GM18499 (cell line): Measurements from ENCODE around the gene PCDH20.
"Not testable (repeated sequence)": the region's sequence is repeated elsewhere in the genome, so short reads cannot be mapped to it uniquely, and the experiment has no call there.

ENCODE experiments used
- ATAC-seq: cut with Tn5 transposase; IDR thresholded peaks from one replicate; pipeline ENCODE4 v1.9.1; 2021; ENCODE audit warnings: moderate number of reproducible peaks; ENCODE audit not compliant: insufficient read depth, unreplicated experiment

PCDH20 gene

GRCh38 chr13:61415749-61416148 lies at the start of gene PCDH20:
Gene PCDH20, minus strand, starts transcription at chr13:61415849. Its CDS starts 691 bp downstream, at chr13:61415158.
- ATAC-seq = no peak

GRCh38 chr13:61463024-61463423 lies 47.4 kb upstream of the PCDH20 start:
- ATAC-seq = no peak

GRCh38 chr13:61453121-61453520 lies 37.5 kb upstream of the PCDH20 start:
- no peak for ATAC-seq

- ATAC-seq = no peak
Measured at GRCh38 chr13:61432029-61432428, 16.4 kb upstream of the PCDH20 start.

GRCh38 chr13:61423915-61424314 lies 8.3 kb upstream of the PCDH20 start:
- no peak for ATAC-seq

- ATAC-seq = no peak
Measured at GRCh38 chr13:61417086-61417570, 1.5 kb upstream of the PCDH20 start.

- ATAC-seq = no peak
Measured at GRCh38 chr13:61415058-61415721, 459 bp downstream of the PCDH20 start.

- ATAC-seq = no peak
Measured at GRCh38 chr13:61414686-61415057, 977 bp downstream of the PCDH20 start.

- no peak for ATAC-seq
Measured at GRCh38 chr13:61413572-61414535, 1.8 kb downstream of the PCDH20 start.

- no peak for ATAC-seq
Measured at GRCh38 chr13:61410669-61411297, 4.9 kb downstream of the PCDH20 start.

GRCh38 chr13:61410266-61410665 lies 5.4 kb downstream of the PCDH20 start:
- ATAC-seq = no peak

- no peak for ATAC-seq
Measured at GRCh38 chr13:61408571-61408970, 7.1 kb downstream of the PCDH20 start.

- no peak for ATAC-seq
Measured at GRCh38 chr13:61406275-61406674, 9.4 kb downstream of the PCDH20 start.

- ATAC-seq = no peak
Measured at GRCh38 chr13:61396121-61396520, 19.5 kb downstream of the PCDH20 start.

- no peak for ATAC-seq
Measured at GRCh38 chr13:61391426-61391825, 24.2 kb downstream of the PCDH20 start.

GRCh38 chr13:61387694-61388093 lies 28.0 kb downstream of the PCDH20 start:
- ATAC-seq = no peak

- ATAC-seq = no peak
Measured at GRCh38 chr13:61383111-61383510, 32.5 kb downstream of the PCDH20 start.

GRCh38 chr13:61370520-61370919 lies 45.1 kb downstream of the PCDH20 start:
- no peak for ATAC-seq

GRCh38 chr13:61364690-61365089 lies 51.0 kb downstream of the PCDH20 start:
- not testable (repeated sequence) for ATAC-seq

GRCh38 chr13:61362522-61362921 lies 53.1 kb downstream of the PCDH20 start:
- no peak for ATAC-seq
